SKM-1 treated with dmso at 0.1 percent for 144 hours (cell line): ENCODE data around the gene AP5M1.
"Not testable (repeated sequence)": the region's sequence is repeated elsewhere in the genome, so short reads cannot be mapped to it uniquely, and the experiment has no call there.

ENCODE experiments used
- DNase-seq: peaks from one replicate; lab custom pipeline; 2025; ENCODE audit not compliant: unreplicated experiment; lab: John Stamatoyannopoulos, UW

The AP5M1 gene

GRCh38 chr14:57290751-57291150 is 22.0 kb downstream of the AP5M1 start:
- DNase-seq = no peak

- DNase-seq = no peak
These were observed 23.2 kb downstream of the AP5M1 start for GRCh38 chr14:57291692-57292647.

- no peak for DNase-seq
These were observed 25.4 kb downstream of the AP5M1 start for GRCh38 chr14:57293866-57294837.

GRCh38 chr14:57295239-57295638 is 26.5 kb downstream of the AP5M1 start:
- no peak for DNase-seq

- DNase-seq = no peak
These were observed 29.1 kb downstream of the AP5M1 start for GRCh38 chr14:57297852-57298251.

DNA sequence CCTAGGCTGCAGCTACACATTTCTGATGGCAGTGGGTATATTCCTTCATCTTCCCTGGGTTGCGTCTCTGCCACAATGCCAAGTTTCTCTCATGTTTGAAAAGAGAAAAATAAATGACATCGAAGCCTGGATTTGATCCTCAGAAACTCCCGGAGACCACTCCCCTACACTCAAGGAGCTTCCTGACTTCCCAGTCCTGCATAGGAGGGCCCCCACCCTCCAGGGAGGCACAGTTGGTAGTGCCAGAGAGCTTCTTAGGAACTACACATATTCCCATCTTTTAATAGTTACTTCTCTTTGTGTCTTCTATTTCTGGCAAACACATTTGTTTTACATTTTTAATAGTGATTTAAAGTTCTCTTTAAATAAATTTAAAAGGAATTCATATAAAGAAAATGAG is 30.7 kb downstream of the AP5M1 start:
- DNase-seq = no peak

GRCh38 chr14:57302883-57303282 is 34.1 kb downstream of the AP5M1 start:
- DNase-seq = no peak

GRCh38 chr14:57314396-57315089 is 45.8 kb downstream of the AP5M1 start:
- no peak for DNase-seq

GRCh38 chr14:57317248-57317833 is 48.6 kb downstream of the AP5M1 start:
- DNase-seq = peak; percentile 25

GRCh38 chr14:57319636-57320192 is 50.9 kb downstream of the AP5M1 start:
- DNase-seq = no peak

DNA sequence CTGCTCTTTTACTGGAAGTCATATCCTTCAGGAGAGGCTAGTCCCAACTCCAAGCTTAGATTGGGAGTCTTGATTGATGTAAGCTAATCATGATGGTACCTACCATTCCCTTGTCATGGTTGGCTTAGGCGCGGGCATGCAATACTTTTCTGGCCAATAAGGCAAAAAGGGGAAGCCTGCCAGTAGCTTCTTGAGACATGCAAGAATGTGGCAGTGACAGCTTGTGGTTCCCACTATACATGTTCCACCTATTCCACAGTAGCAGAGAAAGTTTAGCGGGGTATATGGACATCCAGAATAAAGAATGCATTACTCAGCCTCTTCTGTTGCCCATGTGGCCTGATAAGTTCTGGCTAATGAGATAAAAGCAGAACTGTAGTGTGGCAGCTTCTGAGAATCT is 55.0 kb downstream of the AP5M1 start:
- no peak for DNase-seq

GRCh38 chr14:57326253-57326652 is 57.5 kb downstream of the AP5M1 start:
- no peak for DNase-seq

- no peak for DNase-seq
These were observed 61.1 kb downstream of the AP5M1 start for GRCh38 chr14:57329833-57330232.

DNA sequence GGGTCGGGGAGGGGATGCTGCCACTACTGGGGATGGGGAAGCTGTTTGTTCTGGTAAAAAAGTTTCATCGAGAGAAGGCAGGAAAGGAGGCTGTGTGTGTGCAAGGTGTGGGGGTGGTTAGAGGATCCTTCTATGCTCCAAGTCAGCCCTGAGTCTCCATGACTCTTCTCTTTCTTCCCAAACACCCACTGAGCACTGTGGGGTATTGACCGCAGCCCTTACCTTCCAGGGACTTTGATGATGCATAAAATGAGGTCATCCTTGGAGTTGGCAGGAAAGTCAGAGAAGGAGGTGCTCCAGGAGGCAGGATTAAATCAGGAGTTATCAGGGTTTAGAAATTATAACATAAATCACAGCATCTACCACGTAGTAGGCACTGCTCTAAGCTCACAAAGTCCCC is 63.7 kb downstream of the AP5M1 start:
- not testable (repeated sequence) for DNase-seq

DNA sequence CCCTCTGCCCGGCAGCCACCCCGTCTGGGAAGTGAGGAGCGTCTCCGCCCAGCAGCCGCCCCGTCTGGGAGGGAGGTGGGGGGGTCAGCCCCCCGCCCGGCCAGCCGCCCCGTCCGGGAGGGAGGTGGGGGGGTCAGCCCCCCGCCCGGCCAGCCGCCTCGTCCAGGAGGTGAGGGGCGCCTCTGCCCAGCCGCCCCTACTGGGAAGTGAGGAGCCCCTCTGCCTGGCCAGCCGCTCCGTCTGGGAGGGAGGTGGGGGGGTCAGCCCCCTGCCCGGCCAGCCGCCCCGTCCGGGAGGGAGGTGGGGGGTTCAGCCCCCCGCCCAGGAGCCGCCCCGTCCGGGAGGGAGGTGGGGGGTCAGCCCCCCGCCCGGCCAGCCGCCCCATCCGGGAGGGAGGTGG is 65.0 kb downstream of the AP5M1 start:
- DNase-seq = not testable (repeated sequence)

DNA sequence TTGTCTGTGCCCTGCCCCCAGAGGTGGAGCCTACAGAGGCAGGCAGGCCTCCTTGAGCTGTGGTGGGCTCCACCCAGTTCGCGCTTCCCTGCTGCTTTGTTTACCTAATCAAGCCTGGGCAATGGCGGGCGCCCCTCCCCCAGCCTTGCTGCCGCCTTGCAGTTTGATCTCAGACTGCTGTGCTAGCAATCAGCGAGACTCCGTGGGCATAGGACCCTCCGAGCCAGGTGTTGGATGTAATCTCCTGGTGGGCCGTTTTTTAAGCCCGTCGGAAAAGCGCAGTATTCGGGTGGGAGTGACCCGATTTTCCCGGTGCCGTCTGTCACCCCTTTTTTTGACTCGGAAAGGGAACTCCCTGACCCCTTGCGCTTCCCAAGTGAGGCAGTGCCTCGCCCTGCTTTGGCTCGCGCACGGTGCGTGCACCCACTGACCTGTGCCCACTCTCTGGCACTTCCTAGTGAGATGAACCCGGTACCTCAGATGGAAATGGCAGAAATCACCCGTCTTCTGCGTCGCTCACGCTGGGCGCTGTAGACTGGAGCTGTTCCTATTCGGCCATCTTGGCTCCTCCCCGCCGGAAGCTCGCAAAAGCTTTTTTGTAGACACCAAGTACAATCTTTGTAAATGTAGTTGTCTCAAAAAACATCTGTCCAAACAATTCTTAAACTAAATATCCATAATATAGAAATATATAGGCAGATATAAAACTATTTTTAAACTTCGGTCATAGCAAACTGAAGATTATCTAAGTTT is 75.0 kb downstream of the AP5M1 start:
- not testable (repeated sequence) for DNase-seq

DNA sequence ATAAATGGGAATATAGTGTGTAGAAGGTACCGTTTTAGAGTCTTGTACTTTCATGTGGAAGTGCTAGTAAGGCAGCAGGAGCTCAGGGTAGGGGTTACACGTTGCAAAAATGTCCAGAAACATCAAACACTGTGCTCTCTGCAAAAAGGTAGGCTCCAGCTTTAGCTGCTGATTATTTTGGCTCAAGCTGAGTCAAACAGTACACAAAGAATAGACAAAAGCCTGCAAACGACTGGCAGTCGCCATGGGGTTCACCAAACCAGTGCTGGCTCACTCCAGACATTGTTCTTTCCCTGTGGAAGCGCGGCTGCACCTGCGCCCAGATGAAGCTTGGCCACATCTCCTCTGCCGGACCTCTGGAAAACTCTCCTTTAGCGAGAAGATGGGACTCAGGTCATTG is 76.3 kb downstream of the AP5M1 start:
- no peak for DNase-seq

- no peak for DNase-seq
These were observed 78.0 kb downstream of the AP5M1 start for GRCh38 chr14:57346741-57347140.
